HG03378 (cell line): ENCODE results near the gene ZNF747.
A peak's percentile ranks its signal among the peaks of the same experiment; 100 is the strongest.

Experiments used
- ATAC-seq: cut with Tn5 transposase; IDR thresholded peaks from one replicate; pipeline ENCODE4 v1.9.1; 2021; ENCODE audit warnings: mild to moderate bottlenecking, moderate library complexity; ENCODE audit not compliant: unreplicated experiment

Gene ZNF747

DNA sequence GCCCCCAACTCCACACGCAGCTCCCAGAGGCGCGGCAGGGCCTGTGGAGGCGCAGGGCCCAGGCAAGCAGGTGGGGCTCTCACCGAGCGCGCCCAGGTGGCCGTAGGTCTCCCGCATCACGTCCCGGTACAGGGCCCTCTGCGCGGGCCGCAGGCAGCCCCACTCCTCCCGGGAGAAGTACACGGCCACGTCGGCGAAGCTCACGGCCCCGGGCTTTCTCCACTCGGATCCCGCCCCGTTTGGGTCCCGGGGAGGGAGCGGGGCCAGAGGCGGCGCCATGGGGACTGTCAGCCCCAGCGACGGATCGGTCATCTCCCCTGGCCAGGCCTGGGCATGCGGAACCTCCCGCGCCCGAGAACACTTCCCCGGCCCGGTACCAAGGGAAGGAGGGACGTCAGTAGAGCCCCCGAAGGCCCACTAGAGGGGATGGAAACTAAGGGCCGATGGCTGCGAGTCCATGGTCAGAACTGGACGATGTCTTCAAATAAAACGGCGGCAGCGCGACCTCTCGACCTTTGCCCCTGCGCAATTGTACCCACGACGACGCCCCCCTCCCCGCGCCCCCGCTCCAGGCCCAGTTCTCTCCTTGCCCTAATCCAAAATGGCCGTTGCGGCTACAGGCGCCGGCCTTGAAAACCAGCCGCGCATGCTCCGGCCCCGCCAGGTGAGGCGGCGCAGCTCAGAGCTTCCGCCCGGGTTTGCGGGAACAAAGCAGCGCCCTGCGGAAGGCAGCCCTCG, at the start of gene ZNF747:
ZNF747 (minus strand) TSS at position 491 of the 738 bp plus-strand sequence; CDS start at position 312, 179 bp downstream.
- peak; percentile 49 for ATAC-seq

DNA sequence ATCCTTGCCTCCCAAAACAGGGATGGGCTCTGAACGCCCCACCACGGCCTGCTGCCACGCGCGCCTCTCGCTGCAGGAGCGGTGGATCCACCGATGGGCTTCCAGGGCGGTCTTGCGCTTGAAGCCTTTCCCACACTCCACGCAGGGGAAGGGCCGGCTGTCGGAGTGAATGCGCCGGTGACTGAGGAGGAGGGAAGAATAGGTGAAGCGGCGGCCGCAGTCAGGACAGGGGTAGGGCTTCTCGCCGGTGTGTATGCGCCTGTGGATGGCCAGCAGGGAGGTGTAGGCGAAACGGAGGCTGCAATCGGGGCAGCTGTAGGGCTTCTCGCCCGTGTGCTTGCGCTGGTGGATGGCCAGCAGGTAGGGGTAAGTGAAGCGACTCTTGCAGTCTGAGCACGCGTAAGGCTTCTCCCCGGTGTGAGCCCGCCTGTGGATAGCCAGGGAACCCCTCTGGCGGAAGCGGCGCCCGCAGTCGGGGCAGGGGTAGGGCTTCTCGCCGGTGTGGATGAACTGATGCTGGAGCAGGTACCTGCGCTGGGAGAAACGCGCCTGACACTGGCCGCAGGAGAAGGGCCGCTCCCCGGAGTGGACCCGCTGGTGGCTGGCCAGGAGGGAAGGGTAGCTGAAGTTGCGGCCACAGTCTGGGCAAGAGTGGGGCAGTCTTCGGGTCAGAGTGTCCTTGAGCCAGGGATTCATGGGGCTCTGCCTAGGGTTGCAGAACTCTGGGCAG, 48.1 kb upstream of the ZNF747 start:
- no peak for ATAC-seq

DNA sequence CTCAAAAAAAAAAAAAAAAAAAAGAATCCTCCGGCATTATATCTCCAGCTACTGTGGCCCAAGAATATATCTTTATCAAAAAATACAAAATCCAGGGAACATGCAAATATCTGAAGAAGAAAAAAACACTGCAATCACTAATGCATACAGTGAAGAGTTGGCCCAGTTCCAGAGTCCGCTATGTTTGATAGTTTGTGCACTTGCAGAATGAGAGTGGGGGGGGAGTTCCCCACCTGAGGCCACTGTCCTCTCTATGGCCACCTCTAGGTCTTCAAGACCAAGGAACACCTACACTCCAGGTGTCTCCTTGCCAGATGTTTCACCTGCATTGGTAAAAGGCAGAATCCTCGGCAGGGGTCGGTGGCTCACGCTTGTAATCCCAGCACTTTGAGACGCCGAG, 46.8 kb upstream of the ZNF747 start:
- no peak for ATAC-seq

GRCh38 chr16:30574678-30575077, 40.0 kb upstream of the ZNF747 start:
- no peak for ATAC-seq

DNA sequence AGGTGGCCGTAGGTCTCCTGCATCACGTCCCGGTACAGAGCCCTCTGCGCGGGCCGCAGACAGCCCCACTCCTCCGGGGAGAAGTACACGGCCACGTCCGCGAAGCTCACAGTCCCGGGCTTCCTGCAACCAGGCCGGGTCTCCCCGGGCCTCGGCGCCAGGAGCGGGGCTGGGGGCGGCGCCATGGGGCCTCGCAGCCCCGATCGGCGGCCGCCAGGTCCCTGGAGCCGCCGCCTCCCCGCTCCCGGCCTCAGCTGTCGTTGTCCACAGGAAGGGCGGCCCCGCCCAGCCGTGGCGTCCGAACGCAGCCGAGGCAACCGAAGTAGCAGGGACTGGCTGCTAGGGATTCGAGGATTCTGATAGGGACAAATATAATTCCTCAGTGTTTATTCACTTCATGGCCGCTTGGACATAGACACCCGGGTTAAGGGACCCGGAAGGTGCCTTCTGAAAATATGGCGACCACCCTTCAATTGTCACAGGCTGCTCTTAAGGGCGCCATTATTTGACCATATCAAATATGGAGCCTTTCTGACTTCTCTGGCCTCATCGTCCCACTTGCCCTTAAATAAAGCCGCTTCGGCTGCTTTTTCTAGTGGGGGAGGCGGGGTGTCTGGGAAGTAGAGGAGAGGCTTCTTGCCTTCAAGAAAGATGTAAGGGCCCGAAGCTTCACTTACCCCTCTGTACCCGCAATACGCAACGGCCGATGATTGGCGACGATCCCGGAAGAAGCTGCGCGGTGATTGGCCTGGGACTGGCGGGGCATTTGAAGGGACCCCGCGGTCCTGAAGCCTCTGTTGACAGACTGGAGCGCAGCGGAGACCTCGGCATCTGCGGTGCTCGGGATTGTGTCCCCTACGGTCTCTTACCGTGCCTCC, 37.0 kb upstream of the ZNF747 start, which contains the start of gene ZNF688:
ZNF688 (minus strand) TSS at position 270 of the 878 bp plus-strand sequence; CDS start at position 185, 85 bp downstream.
- ATAC-seq = peak; percentile 63

- ATAC-seq = no peak
These were observed 36.2 kb upstream of the ZNF747 start for GRCh38 chr16:30570636-30571444.

- no peak for ATAC-seq
These were observed 35.3 kb upstream of the ZNF747 start for GRCh38 chr16:30569746-30570635.

DNA sequence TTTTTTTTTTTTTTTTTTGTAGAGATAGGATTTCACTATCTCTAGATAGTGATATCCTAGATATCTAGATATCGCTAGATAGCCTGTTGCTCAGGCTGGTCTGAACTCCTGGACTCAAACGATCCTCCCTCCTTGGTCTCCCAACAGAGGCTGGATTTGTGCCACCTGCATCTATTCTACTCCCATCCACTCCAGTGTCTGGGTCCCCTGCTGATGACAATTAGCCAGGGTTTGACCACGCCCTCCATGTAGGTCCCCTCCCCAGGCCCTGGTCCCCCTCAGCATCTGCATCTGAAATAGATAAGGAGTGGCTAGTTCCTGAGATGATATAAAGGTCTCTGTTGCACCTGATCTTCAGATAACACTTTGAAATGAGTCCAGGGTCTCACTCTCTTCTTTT, 34.6 kb upstream of the ZNF747 start:
- ATAC-seq = no peak

DNA sequence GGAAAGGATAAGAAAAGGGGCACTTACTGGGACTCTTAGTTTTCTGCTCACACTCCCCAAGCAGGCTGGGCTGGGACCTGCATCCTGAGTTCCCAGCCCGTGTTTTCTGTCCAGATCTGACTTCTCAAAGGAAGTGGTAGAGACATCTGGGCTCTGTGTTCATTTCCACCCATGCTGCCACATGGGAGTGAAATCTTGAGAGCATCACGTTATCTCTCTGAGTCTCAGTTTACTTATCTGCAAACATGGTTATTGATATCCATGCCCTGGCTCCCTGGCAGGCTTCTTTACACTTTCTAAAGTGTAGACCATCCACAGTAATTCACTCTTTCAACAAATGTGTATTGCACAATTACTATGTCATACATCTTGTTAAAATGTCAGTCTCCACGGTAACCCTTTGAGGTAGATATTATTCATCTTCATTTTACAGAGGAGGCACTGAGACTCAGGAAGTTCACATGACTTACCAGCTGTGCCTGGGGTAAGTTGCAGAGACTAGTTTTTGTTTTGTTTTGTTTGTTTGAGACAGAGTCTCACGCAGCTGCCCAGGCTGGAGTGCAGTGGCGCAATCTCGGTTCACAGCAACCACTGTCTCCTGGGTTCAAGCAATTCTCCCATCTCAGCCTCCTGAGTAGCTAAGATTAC, 33.5 kb upstream of the ZNF747 start:
- peak; percentile 34 for ATAC-seq

DNA sequence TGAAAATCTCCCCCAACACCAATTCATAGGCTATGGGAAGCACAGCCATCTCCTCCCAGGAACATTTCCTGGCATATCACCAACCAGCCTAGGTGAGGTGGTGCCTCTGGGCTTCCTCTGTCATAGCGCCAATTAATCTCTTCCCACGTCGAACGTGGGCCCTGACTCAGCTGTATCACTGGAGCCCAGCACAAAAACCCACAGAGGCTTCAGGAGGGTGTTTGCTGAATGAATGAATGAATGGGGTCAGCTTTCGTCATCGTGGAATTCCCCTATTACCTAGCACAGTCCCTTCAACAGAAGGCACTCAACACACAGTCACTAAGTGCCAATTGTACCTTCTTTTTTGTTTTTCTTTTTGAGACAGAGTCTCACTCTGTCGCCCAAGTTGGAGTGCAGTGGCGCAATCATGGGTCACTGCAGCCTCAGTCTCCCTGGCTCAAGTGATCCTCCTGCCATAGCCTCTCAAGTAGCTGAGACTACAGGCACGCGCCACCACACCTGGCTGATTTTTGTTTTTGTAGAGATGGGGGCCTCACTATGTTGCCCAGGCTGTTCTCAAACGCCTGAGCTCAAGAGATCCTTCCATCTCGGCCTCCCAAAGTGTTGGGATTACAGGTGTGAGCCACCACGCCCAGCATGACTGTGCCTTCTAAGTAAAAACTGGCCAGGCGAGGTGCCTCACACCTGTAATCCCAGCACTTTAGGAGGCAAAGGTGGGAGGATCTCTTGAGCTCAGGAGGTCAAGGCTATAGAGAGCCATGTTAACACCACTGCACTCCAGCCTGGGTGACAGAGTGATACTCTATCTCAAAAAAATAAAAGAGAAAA, 32.7 kb upstream of the ZNF747 start:
- no peak for ATAC-seq

GRCh38 chr16:30566531-30566930, 31.9 kb upstream of the ZNF747 start:
- ATAC-seq = no peak

- ATAC-seq = no peak
These were observed 31.3 kb upstream of the ZNF747 start for GRCh38 chr16:30565984-30566383.

GRCh38 chr16:30565526-30565925, 30.9 kb upstream of the ZNF747 start:
- ATAC-seq = no peak

DNA sequence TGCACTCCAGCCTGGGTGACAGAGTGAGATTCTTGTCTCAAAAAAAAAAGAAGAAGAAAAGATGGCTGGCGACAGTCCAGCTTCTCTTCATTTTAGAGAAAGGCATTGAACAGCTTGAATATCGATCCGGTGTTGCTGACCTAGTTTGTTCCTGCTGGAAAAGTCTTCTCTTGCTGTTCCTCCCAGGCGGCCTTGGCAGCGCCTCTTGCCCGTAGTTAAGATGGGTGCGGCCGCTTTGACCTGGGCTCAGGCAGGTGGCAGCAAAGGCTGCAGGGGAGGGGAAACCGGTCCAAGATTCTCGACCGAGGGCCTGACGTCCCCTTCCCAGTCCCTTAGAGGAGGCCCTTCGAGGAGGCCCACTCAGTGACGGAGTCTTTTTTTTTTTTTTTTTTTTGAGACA, 27.4 kb upstream of the ZNF747 start:
- no peak for ATAC-seq

DNA sequence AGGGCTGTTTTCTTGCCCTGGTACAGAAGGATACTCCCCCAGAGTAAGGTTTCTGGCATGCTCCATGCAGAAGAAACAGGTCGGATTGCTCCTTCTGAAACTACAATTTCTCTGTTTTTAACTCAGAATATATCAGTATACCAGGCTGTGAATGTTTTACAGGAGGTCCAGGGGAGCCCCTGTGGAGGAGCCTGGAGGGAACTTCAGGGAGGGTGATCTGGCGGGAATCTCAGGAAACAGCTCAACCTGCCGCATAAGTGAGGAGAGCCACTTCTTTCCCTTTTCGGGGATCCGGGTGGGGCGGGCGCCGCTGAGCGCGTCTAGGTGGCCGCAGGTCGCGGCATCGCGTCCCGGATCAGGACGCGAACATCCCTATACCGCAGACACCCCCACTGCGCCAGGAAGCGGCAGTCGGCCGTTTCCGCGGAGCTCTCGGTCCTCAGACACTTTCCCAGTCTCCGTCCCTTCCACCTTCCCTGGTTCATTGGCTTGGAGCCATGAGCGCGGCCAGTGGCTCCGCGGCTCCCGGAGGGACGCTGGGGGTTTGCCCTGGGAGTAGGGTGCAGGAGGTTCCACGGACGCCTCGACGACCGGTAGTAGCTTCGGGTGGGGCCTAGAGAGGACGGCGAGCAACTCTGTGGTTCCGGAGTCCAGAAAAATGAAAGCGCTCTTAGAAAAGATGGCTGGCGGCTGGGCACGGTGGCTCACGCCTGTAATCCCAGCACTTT, 26.6 kb upstream of the ZNF747 start:
- no peak for ATAC-seq

DNA sequence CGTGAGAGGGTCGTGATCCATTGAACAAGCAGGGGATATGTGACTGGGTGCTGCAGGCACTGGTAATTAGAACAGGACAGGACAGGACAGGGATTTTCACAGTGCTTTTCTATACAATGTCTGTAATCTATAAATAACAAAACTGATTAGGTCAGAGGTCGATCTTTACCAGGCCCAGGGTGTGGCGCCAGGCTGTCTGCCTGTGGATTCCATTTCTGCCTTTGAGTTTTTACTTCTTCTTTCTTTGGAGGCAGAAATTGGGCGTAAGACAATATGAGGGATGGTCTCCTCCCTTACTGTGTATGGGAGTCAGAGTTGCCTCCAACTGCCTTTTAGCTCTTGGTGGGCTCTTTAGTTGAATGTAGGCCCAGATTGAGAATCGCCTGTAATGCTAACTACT, 25.0 kb upstream of the ZNF747 start:
- ATAC-seq = no peak

- no peak for ATAC-seq
These were observed 24.2 kb upstream of the ZNF747 start for GRCh38 chr16:30558789-30559377.
